GM12891 (cell line): ENCODE data around the gene NKX6-1.

ENCODE experiments used
- POLR2A ChIP-seq: IDR thresholded peaks from 2 replicates; pipeline ENCODE4 v1.6.1; 2011; ENCODE audit warnings: low read depth, low read length, control low read depth
- POLR2AphosphoS5 ChIP-seq: IDR thresholded peaks from 2 replicates; pipeline ENCODE4 v1.6.1; 2011; ENCODE audit warnings: low read depth, low read length, control low read depth

GRCh38 chr4:84547211-84547610 is 48.1 kb upstream of the NKX6-1 start:
- TF ChIP-seq POLR2A (no peak), POLR2AphosphoS5 (no peak)
